Measurements from ENCODE around the gene STAM. TPM values are rescaled to one million over a fixed set of nuclear protein-coding genes. Genes with fewer than 3 reads are reported as not detected.

Gene STAM
- total and polyA plus RNA-seq, 10 of the 15 experiments (the other 5 are each of a cell fraction or from before 2014, with no cell fraction given), result 8.8 to 15.9 (median 14.4) TPM

DNA sequence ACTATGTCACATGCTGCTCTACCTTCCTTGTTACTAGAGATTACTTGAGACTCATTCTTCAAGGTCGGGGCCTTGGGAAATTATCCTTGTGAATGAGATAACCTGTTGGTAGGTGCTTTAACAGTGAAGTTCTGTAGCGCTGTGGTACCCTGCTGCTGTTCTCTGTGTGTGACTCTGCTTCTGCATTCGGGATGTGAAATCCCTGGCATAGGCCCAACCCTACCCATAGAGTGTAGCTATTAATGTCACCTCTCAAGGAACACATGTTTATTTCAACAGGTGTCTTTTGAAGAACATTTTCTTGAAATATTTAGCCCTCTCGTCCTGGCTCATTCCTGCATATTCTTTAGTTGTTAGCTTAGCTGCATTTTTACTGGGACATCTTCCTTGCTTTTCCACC, 66.2 kb downstream of the STAM start:
- Histone ChIP-seq H3K4me1 (ENCODE audit: control insufficient read depth, insufficient read depth, low read length) (no peaks in the 10 kb centered on the region), H3K9me3 (replicated peaks; ENCODE audit: control insufficient read depth, insufficient read depth, low read length) (no peaks in the 10 kb centered on the region), H3K4me3 (no peak overlapping the region), H3K27ac (ENCODE audit: control insufficient read depth, insufficient read depth) (no peak overlapping the region), H3K9ac (ENCODE audit: control insufficient read depth, insufficient read depth, low read length) (no peak overlapping the region), H3K4me2 (ENCODE audit: control insufficient read depth, insufficient read depth) (no peak overlapping the region), H2AFZ (ENCODE audit: control insufficient read depth, low read depth, low read length) (no peak overlapping the region), H4K20me1 (ENCODE audit: control insufficient read depth, insufficient read depth) (no peaks in the 10 kb centered on the region), H3K36me3 (ENCODE audit: control insufficient read depth in 2 of 2, insufficient read depth in 2 of 2, low read length in 1 of 2) (peaks cover 6 to 15% of the 10 kb centered on the region in 2 experiments), H3K27me3 (replicated peaks in 1 of 2; ENCODE audit: control insufficient read depth in 2 of 2, insufficient read depth in 2 of 2, low read length in 1 of 2) (no peaks in the 10 kb centered on the region), H3K79me2 (ENCODE audit: control insufficient read depth, insufficient read depth, low read length) (no peaks in the 10 kb centered on the region)
- intact Hi-C loops (cut with micrococcal nuclease; ENCODE audit: unreplicated experiment), result no loop called here
- ChIA-PET RAD21 (ENCODE audit: unreplicated experiment) (interaction anchor here (1.8 kb wide), 1 partner anchor 66 kb away, joined by 5 read pairs; the partner anchor contains the start of gene STAM), CTCF (no interaction called here), SMC1A (ENCODE audit: uncharacterized antibody, unreplicated experiment) (no interaction called here), POLR2A (no interaction called here)
- 96% methylated on average over 4 of the region's 4 CpGs for WGBS (ENCODE audit: insufficient coverage, insufficient replicate concordance, low lambda C conversion rate, missing lambda C conversion rate)
- no peak for TF ChIP-seq EP300 (IDR thresholded peaks at IDR 0.05; ENCODE audit: borderline replicate concordance in 1 of 2, control insufficient read depth in 1 of 2, low read depth in 2 of 2, low read length in 2 of 2)
- TF ChIP-seq MEF2A (IDR thresholded peaks at IDR 0.05; ENCODE audit: insufficient read depth, low read depth, low read length), result no peak
- TF ChIP-seq, protein P1, sequence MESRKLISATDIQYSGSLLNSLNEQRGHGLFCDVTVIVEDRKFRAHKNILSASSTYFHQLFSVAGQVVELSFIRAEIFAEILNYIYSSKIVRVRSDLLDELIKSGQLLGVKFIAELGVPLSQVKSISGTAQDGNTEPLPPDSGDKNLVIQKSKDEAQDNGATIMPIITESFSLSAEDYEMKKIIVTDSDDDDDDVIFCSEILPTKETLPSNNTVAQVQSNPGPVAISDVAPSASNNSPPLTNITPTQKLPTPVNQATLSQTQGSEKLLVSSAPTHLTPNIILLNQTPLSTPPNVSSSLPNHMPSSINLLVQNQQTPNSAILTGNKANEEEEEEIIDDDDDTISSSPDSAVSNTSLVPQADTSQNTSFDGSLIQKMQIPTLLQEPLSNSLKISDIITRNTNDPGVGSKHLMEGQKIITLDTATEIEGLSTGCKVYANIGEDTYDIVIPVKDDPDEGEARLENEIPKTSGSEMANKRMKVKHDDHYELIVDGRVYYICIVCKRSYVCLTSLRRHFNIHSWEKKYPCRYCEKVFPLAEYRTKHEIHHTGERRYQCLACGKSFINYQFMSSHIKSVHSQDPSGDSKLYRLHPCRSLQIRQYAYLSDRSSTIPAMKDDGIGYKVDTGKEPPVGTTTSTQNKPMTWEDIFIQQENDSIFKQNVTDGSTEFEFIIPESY (IDR thresholded peaks at IDR 0.05), result no peak
- TF ChIP-seq RELA (IDR thresholded peaks at IDR 0.05; ENCODE audit: borderline replicate concordance, partially characterized antibody), result no peak
- TF ChIP-seq ZNF24 (IDR thresholded peaks at IDR 0.05), result no peak
- TF ChIP-seq, protein P2, sequence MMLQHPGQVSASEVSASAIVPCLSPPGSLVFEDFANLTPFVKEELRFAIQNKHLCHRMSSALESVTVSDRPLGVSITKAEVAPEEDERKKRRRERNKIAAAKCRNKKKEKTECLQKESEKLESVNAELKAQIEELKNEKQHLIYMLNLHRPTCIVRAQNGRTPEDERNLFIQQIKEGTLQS (IDR thresholded peaks at IDR 0.05; ENCODE audit: borderline replicate concordance, extremely low read depth, low read depth, low read length), result no peak
- TF ChIP-seq ZNF207 (IDR thresholded peaks at IDR 0.05; ENCODE audit: borderline replicate concordance), result no peak
- TF ChIP-seq CBFB (IDR thresholded peaks at IDR 0.05; ENCODE audit: low read depth), result no peak
- TF ChIP-seq, protein P3, sequence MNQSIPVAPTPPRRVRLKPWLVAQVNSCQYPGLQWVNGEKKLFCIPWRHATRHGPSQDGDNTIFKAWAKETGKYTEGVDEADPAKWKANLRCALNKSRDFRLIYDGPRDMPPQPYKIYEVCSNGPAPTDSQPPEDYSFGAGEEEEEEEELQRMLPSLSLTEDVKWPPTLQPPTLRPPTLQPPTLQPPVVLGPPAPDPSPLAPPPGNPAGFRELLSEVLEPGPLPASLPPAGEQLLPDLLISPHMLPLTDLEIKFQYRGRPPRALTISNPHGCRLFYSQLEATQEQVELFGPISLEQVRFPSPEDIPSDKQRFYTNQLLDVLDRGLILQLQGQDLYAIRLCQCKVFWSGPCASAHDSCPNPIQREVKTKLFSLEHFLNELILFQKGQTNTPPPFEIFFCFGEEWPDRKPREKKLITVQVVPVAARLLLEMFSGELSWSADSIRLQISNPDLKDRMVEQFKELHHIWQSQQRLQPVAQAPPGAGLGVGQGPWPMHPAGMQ (IDR thresholded peaks at IDR 0.05; ENCODE audit: borderline replicate concordance), result no peak
- TF ChIP-seq, protein P4, sequence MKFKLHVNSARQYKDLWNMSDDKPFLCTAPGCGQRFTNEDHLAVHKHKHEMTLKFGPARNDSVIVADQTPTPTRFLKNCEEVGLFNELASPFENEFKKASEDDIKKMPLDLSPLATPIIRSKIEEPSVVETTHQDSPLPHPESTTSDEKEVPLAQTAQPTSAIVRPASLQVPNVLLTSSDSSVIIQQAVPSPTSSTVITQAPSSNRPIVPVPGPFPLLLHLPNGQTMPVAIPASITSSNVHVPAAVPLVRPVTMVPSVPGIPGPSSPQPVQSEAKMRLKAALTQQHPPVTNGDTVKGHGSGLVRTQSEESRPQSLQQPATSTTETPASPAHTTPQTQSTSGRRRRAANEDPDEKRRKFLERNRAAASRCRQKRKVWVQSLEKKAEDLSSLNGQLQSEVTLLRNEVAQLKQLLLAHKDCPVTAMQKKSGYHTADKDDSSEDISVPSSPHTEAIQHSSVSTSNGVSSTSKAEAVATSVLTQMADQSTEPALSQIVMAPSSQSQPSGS (IDR thresholded peaks at IDR 0.05; ENCODE audit: low read length), result no peak
- no peak for TF ChIP-seq MTA3 (IDR thresholded peaks at IDR 0.05; ENCODE audit: borderline replicate concordance, low read length)
- no peak for ATAC-seq
- in situ Hi-C loops (cut with MboI), result no loop called here
- no peak for DNase-seq (ENCODE audit: low read depth, low spot score)
- no TSS peak for BruUV-seq (replicated peaks)
- no peak for FAIRE-seq
